Neural progenitor cell (in vitro differentiated cells): ENCODE results near the gene BTF3. TPM values are rescaled to one million over a fixed set of nuclear protein-coding genes. Genes with fewer than 3 reads are reported as not detected.

ENCODE experiments used
- DNase-seq: peaks from one replicate; pipeline ENCODE4 v3.0.0-alpha.2; 2016; ENCODE audit warnings: low spot score
- H2AFZ ChIP-seq: fragments of 200-600 bp; sonication (generic); replicated peaks from 2 replicates; pipeline ENCODE4 v1.6.1; 2016; ENCODE audit warnings: antibody characterized with exemption
- H3F3A ChIP-seq: fragments of 200-600 bp; sonication (generic); 2 replicates; pipeline ENCODE4 v1.6.1; 2016; ENCODE audit warnings: antibody characterized with exemption, low read depth
- H3K27ac ChIP-seq: fragments of 200-600 bp; sonication (generic); 2 replicates; pipeline ENCODE4 v1.5.1; 2016; ENCODE audit warnings: mild to moderate bottlenecking
- H3K27me3 ChIP-seq: fragments of 200-600 bp; sonication (generic); 2 replicates; pipeline ENCODE4 v1.6.1; 2016; ENCODE audit warnings: mild to moderate bottlenecking, moderate library complexity
- H3K36me3 ChIP-seq: fragments of 200-600 bp; sonication (generic); 2 replicates; pipeline ENCODE4 v1.5.1; 2016
- H3K4me1 ChIP-seq: fragments of 200-600 bp; sonication (generic); 2 replicates; pipeline ENCODE4 v1.6.1; 2016; ENCODE audit warnings: mixed run types
- H3K4me2 ChIP-seq: fragments of 200-600 bp; sonication (generic); 2 replicates; pipeline ENCODE4 v1.6.1; 2016
- H3K4me3 ChIP-seq: fragments of 200-600 bp; sonication (generic); 2 replicates; pipeline ENCODE4 v1.5.1; 2016
- H3K79me2 ChIP-seq: fragments of 200-600 bp; sonication (generic); 2 replicates; pipeline ENCODE4 v1.6.1; 2016; ENCODE audit warnings: low read depth
- H3K9ac ChIP-seq: fragments of 200-600 bp; sonication (generic); 2 replicates; pipeline ENCODE4 v1.6.1; 2016
- H3K9me3 ChIP-seq: fragments of 200-600 bp; sonication (generic); 2 replicates; pipeline ENCODE4 v1.5.1; 2016; ENCODE audit warnings: low read depth
- H4K20me1 ChIP-seq: fragments of 200-600 bp; sonication (generic); 2 replicates; pipeline ENCODE4 v1.6.1; 2016; ENCODE audit warnings: low read depth
- H3K27ac Mint-ChIP-seq: 3 replicates; pipeline ENCODE4 v1.8.0; 2021; ENCODE audit warnings: mixed read lengths
- H3K27me3 Mint-ChIP-seq: 2 replicates; pipeline ENCODE4 v1.8.0; 2022; ENCODE audit warnings: low read depth, mild to moderate bottlenecking, inconsistent platforms, moderate library complexity, mixed read lengths; ENCODE audit not compliant: insufficient read depth
- H3K36me3 Mint-ChIP-seq: 3 replicates; pipeline ENCODE4 v1.8.0; 2021; ENCODE audit warnings: mixed read lengths
- H3K4me1 Mint-ChIP-seq: 3 replicates; pipeline ENCODE4 v1.8.0; 2021; ENCODE audit warnings: mixed read lengths
- H3K4me3 Mint-ChIP-seq: 3 replicates; pipeline ENCODE4 v1.8.0; 2021; ENCODE audit warnings: mild to moderate bottlenecking, moderate library complexity, mixed read lengths
- H3K9me3 Mint-ChIP-seq: 3 replicates; pipeline ENCODE4 v1.8.0; 2020; ENCODE audit warnings: mixed read lengths
- EZH2 ChIP-seq: fragments of 200-600 bp; sonication (generic); IDR thresholded peaks from 2 replicates; pipeline ENCODE4 v1.6.1; 2017; ENCODE audit warnings: antibody characterized with exemption, mild to moderate bottlenecking, moderate library complexity
- EZH2phosphoT487 ChIP-seq: fragments of 200-600 bp; sonication (generic); IDR thresholded peaks from 2 replicates; pipeline ENCODE4 v1.6.1; 2017; ENCODE audit warnings: antibody characterized with exemption
- total RNA-seq: library from RNA; depleted of rRNA; stranded (reverse); fragments of >200 nt; gene quantifications from 2 replicates; pipeline ENCODE4 v1.2.3, GENCODE V29; 2015; ENCODE audit warnings: low replicate concordance
- TF ChIP-seq, protein P1 (sequence below): fragments of 200-600 bp; sonication (generic); IDR thresholded peaks from 2 replicates; pipeline ENCODE4 v1.5.1; 2017; ENCODE audit warnings: antibody characterized with exemption, mild to moderate bottlenecking

BTF3 gene
- total RNA-seq, 1 donor from 2014 or later: 885 TPM

DNA sequence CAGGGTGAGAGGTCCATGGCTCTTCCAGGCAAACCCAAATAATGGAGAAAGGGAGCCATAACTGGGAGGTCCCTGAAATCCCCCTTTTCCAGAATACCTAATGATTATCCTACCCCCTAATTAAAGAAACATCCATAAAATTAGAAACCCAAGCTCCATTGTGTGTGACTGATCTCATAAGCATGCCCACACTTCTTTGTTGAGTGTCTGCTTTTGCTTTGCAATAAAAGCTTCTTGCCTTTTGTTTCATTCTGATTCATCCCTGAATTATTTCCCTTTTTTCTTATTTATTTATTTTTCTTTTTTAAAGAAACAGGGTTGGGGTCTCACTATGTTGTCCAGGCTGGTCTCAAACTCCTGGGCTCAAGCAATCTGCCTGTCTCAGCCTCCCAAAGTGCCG lies 33.1 kb downstream of the BTF3 start:
- Histone ChIP-seq H3K79me2 (no peaks in the 10 kb centered on the region), H2AFZ (no peak overlapping the region), H3K4me3 (no peak overlapping the region), H3K4me1 (no peaks in the 10 kb centered on the region), H4K20me1 (no peaks in the 10 kb centered on the region), H3K9ac (no peak overlapping the region), H3K9me3 (no peaks in the 10 kb centered on the region), H3F3A (no peaks in the 10 kb centered on the region), H3K36me3 (no peaks in the 10 kb centered on the region), H3K27ac (no peak overlapping the region), H3K27me3 (no peaks in the 10 kb centered on the region), H3K4me2 (no peak overlapping the region)
- TF ChIP-seq EZH2 (no peak), EZH2phosphoT487 (no peak)
- TF ChIP-seq, protein P1, sequence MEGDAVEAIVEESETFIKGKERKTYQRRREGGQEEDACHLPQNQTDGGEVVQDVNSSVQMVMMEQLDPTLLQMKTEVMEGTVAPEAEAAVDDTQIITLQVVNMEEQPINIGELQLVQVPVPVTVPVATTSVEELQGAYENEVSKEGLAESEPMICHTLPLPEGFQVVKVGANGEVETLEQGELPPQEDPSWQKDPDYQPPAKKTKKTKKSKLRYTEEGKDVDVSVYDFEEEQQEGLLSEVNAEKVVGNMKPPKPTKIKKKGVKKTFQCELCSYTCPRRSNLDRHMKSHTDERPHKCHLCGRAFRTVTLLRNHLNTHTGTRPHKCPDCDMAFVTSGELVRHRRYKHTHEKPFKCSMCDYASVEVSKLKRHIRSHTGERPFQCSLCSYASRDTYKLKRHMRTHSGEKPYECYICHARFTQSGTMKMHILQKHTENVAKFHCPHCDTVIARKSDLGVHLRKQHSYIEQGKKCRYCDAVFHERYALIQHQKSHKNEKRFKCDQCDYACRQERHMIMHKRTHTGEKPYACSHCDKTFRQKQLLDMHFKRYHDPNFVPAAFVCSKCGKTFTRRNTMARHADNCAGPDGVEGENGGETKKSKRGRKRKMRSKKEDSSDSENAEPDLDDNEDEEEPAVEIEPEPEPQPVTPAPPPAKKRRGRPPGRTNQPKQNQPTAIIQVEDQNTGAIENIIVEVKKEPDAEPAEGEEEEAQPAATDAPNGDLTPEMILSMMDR: no peak
- no peak for DNase-seq
- no peak overlapping the region for H3K4me3 Mint-ChIP-seq
- H3K36me3 Mint-ChIP-seq: no peaks in the 10 kb centered on the region
- peaks cover 3% of the 10 kb centered on the region for H3K4me1 Mint-ChIP-seq
- no peak overlapping the region for H3K27ac Mint-ChIP-seq
- H3K27me3 Mint-ChIP-seq: peaks cover 17% of the 10 kb centered on the region
- H3K9me3 Mint-ChIP-seq: peaks cover 13% of the 10 kb centered on the region

DNA sequence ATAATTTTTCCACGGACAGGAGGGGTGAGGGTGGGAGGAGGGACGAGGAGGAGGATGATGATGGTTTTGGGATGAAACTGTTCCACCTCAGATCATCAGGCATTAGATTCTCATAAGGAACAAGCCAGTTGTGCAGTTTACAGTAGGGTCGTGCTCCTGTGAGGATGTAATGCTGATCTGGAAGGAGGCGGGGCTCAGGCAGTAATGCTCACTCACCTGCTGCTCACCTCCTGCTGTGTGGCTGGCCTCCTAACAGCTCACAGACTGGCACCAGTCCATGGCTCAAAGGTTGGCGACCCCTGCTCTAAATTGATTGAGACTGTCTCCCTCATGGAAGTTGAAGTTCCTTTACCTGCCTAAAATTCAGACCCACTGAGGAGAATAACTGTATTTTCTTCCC lies 34.0 kb downstream of the BTF3 start:
- H3K27me3 Mint-ChIP-seq: peaks cover 18% of the 10 kb centered on the region
- no peak overlapping the region for H3K27ac ChIP-seq
- no peak overlapping the region for H3K4me2 ChIP-seq
- TF ChIP-seq EZH2 (no peak), EZH2phosphoT487 (no peak)
- TF ChIP-seq, protein P1: no peak
- H3K27ac Mint-ChIP-seq: no peak overlapping the region
- H3K79me2 ChIP-seq: no peaks in the 10 kb centered on the region
- peaks cover 13% of the 10 kb centered on the region for H3K9me3 Mint-ChIP-seq
- H3K9ac ChIP-seq: no peak overlapping the region
- no peak overlapping the region for H2AFZ ChIP-seq
- no peaks in the 10 kb centered on the region for H3K4me1 ChIP-seq
- H3K4me1 Mint-ChIP-seq: peaks cover 3% of the 10 kb centered on the region
- no peak for DNase-seq
- no peaks in the 10 kb centered on the region for H3K36me3 ChIP-seq
- no peaks in the 10 kb centered on the region for H3K9me3 ChIP-seq
- no peaks in the 10 kb centered on the region for H3F3A ChIP-seq
- H4K20me1 ChIP-seq: no peaks in the 10 kb centered on the region
- no peak overlapping the region for H3K4me3 ChIP-seq
- H3K27me3 ChIP-seq: no peaks in the 10 kb centered on the region
- H3K4me3 Mint-ChIP-seq: no peak overlapping the region
- no peaks in the 10 kb centered on the region for H3K36me3 Mint-ChIP-seq

DNA sequence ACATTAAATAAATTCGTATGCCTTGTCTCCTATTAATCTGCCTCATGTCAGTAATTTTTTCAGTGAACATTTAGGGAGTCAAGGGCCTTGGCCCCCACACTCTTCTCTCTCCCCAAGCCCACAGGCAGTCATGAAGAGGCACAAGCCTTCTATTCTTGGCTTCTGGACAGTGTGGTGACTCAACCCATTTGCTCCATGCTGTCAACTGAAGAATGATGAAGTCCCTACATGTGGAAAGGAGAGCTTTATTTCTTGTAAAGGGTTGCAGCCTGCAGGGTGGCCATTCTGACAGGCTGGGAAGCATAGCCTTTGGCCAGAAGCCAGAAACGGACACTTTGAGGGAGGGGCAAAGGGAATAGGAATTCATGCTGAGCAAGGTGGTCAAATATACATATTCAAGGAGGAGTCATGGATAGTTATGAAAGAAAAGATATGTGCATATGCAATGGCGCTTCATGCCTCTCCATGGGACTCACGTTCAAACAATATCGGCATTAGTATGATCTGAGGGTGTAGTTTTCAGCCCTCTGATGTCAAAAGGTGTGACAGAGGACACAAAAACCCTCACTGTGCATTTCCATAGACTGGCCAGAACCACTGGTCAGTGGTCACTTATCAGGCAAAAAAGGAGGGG lies 35.9 kb downstream of the BTF3 start:
- Histone ChIP-seq H3K79me2 (no peaks in the 10 kb centered on the region), H3K4me2 (no peak overlapping the region), H3K9ac (no peak overlapping the region), H3K4me1 (no peaks in the 10 kb centered on the region), H2AFZ (no peak overlapping the region), H3K27me3 (no peaks in the 10 kb centered on the region), H3K27ac (no peak overlapping the region), H3K9me3 (no peaks in the 10 kb centered on the region), H3K4me3 (no peak overlapping the region), H4K20me1 (no peaks in the 10 kb centered on the region), H3K36me3 (no peaks in the 10 kb centered on the region), H3F3A (no peaks in the 10 kb centered on the region)
- H3K27ac Mint-ChIP-seq: no peak overlapping the region
- H3K27me3 Mint-ChIP-seq: peaks cover 20% of the 10 kb centered on the region
- no peak overlapping the region for H3K4me3 Mint-ChIP-seq
- H3K4me1 Mint-ChIP-seq: peaks cover 3% of the 10 kb centered on the region
- H3K36me3 Mint-ChIP-seq: no peaks in the 10 kb centered on the region
- TF ChIP-seq EZH2phosphoT487: no peak
- TF ChIP-seq, protein P1: no peak
- TF ChIP-seq EZH2: no peak
- no peak for DNase-seq
- peaks cover 13% of the 10 kb centered on the region for H3K9me3 Mint-ChIP-seq
